ENCODE data around the gene OVOL2.

DNA sequence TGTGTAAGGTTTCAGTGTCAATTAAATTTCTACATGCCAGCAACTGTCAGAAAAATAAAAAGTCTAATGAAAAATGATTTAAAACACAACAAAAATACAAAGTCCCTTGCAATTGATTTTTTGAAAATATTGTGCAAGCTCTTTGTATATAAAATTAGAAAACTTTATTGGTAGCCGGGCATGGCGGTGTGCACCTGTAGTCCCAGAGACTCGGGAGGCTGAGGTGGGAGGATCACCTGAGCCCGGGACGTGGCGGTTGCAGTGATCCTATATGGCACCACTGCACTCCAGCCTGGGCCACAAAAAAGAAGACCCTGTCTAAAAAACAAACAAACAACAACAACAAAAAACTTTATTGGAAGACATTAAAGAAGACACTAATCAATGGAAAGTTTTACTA, 6.0 kb upstream of the OVOL2 start:
- TF ChIP-seq SMC3 (IDR thresholded peaks at IDR 0.05; ENCODE audit: low read depth, low read length) (no peak), CHD2 (IDR thresholded peaks at IDR 0.05; ENCODE audit: low read length, partially characterized antibody) (no peak)
- TF ChIP-seq, protein P1, sequence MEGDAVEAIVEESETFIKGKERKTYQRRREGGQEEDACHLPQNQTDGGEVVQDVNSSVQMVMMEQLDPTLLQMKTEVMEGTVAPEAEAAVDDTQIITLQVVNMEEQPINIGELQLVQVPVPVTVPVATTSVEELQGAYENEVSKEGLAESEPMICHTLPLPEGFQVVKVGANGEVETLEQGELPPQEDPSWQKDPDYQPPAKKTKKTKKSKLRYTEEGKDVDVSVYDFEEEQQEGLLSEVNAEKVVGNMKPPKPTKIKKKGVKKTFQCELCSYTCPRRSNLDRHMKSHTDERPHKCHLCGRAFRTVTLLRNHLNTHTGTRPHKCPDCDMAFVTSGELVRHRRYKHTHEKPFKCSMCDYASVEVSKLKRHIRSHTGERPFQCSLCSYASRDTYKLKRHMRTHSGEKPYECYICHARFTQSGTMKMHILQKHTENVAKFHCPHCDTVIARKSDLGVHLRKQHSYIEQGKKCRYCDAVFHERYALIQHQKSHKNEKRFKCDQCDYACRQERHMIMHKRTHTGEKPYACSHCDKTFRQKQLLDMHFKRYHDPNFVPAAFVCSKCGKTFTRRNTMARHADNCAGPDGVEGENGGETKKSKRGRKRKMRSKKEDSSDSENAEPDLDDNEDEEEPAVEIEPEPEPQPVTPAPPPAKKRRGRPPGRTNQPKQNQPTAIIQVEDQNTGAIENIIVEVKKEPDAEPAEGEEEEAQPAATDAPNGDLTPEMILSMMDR (IDR thresholded peaks at IDR 0.05): no peak
- TF ChIP-seq, protein P2, sequence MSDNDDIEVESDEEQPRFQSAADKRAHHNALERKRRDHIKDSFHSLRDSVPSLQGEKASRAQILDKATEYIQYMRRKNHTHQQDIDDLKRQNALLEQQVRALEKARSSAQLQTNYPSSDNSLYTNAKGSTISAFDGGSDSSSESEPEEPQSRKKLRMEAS (IDR thresholded peaks at IDR 0.05; ENCODE audit: low read depth): no peak
